K562 (cell line): ENCODE data around the gene ANAPC2. TPM values are rescaled to one million over a fixed set of nuclear protein-coding genes. Genes with fewer than 3 reads are reported as not detected.

ENCODE experiments used
- ATAC-seq: fragments of 200-7000 bp; cut with Tn5 transposase; 3 replicates; pipeline ENCODE4 v1.9.1; 2020; ENCODE audit warnings: moderate library complexity
- BruUV-seq: library from RNA; stranded (reverse); fragments of 400-500 nt; replicated peaks from 2 replicates; lab custom pipeline; 2021; lab: Mats Ljungman, UMichigan
- CTCF ChIA-PET: fragments of 300-600 bp; formaldehyde crosslinking; extraction: SDS; loops from one replicate; lab custom pipeline; 2021; ENCODE audit warnings: low intra/inter-chr PET ratio; lab: Yijun Ruan, JAX
- POLR2A ChIA-PET: fragments of 300-600, 350-650 bp; sonication (Branson Sonifier 250); formaldehyde crosslinking; extraction: SDS; loops from one replicate; lab custom pipeline; 2021; ENCODE audit warnings: antibody characterized with exemption, inconsistent platforms; lab: Yijun Ruan, JAX
- DNase-seq, 4 experiments: peaks; one replicate each; pipeline versions ENCODE4 v3.0.0 to v3.0.0-alpha.2; 2011 to 2018; ENCODE audit warnings: low spot score in 3 of 4, mixed read lengths in 3 of 4; ENCODE audit errors: extremely low read depth in 1 of 4
- FAIRE-seq: peaks from 2 replicates; lab custom pipeline; 2011; peaks lifted over from hg19 to GRCh38; lab: Jason Lieb, UNC
- H2AFZ ChIP-seq: 2 replicates; pipeline ENCODE4 v1.6.0; 2011; ENCODE audit warnings: low read depth, low read length, control low read depth, inconsistent platforms
- H3K27ac ChIP-seq: fragments of 200-600 bp; 3 replicates; pipeline ENCODE4 v1.8.0; 2011; ENCODE audit warnings: low read depth, mild to moderate bottlenecking, control low read depth, inconsistent platforms, low read length, moderate library complexity, mixed read lengths; ENCODE audit errors: extremely low read depth
- H3K27me3 ChIP-seq, 2 experiments: fragments of 300-600 bp in 1 of 2; 2 replicates in 1 of 2; 3 replicates in 1 of 2; pipeline versions ENCODE4 v1.6.0 to v1.8.0; 2011; ENCODE audit warnings: inconsistent platforms in 2 of 2, low read length in 2 of 2, mild to moderate bottlenecking in 1 of 2, mixed read lengths in 1 of 2, moderate library complexity in 1 of 2; ENCODE audit not compliant: control insufficient read depth in 2 of 2, insufficient read depth in 2 of 2
- H3K36me3 ChIP-seq: fragments of 300-600 bp; 3 replicates; pipeline ENCODE4 v1.8.0; 2011; ENCODE audit warnings: mild to moderate bottlenecking, low read length, inconsistent platforms; ENCODE audit not compliant: control insufficient read depth, insufficient read depth
- H3K4me1 ChIP-seq, 2 experiments: fragments of 200-600 bp in 1 of 2; replicated peaks in 1 of 2; 2 replicates in 1 of 2; 3 replicates in 1 of 2; pipeline versions ENCODE4 v1.5.1 to v1.8.0; 2011; ENCODE audit warnings: inconsistent platforms in 2 of 2, low read length in 2 of 2, mild to moderate bottlenecking in 1 of 2, mixed read lengths in 1 of 2, moderate library complexity in 1 of 2; ENCODE audit not compliant: control insufficient read depth in 2 of 2, insufficient read depth in 2 of 2
- H3K4me2 ChIP-seq: 2 replicates; pipeline ENCODE4 v1.6.1; 2011; ENCODE audit warnings: low read length, control low read depth, inconsistent platforms, mixed read lengths; ENCODE audit not compliant: insufficient read depth
- H3K4me3 ChIP-seq: fragments of 200-600 bp; sonication (generic), shearing (Covaris generic); 2 replicates; pipeline ENCODE4 v1.5.1; 2016; ENCODE audit warnings: control low read depth, inconsistent platforms
- H3K79me2 ChIP-seq: fragments of 200-600 bp; 3 replicates; pipeline ENCODE4 v1.8.0; 2011; ENCODE audit warnings: low read length, inconsistent platforms; ENCODE audit not compliant: control insufficient read depth, insufficient read depth
- H3K9ac ChIP-seq, 2 experiments: 2 replicates each; pipeline versions ENCODE4 v1.6.0 to v1.6.1; 2011; ENCODE audit warnings: low read depth in 2 of 2, low read length in 2 of 2, control low read depth in 1 of 2, inconsistent platforms in 1 of 2, mild to moderate bottlenecking in 1 of 2, mixed read lengths in 1 of 2; ENCODE audit not compliant: insufficient read depth in 1 of 2
- H3K9me1 ChIP-seq: one replicate; pipeline ENCODE4 v1.6.0; 2011; ENCODE audit warnings: inconsistent platforms, mild to moderate bottlenecking, low read length, moderate library complexity; ENCODE audit not compliant: control insufficient read depth, insufficient read depth
- H3K9me3 ChIP-seq: replicated peaks from 2 replicates; pipeline ENCODE4 v1.5.1; 2011; ENCODE audit warnings: low read depth, low read length, inconsistent platforms; ENCODE audit not compliant: control insufficient read depth, insufficient read depth
- H4K20me1 ChIP-seq: replicated peaks from 2 replicates; pipeline ENCODE4 v1.6.1; 2011; ENCODE audit warnings: low read length, inconsistent platforms, mixed read lengths; ENCODE audit not compliant: control insufficient read depth, insufficient read depth
- GABPB1 ChIP-seq: sonication (generic); formaldehyde crosslinking; IDR thresholded peaks from 2 replicates; pipeline ENCODE4 v1.8.0; 2022; ENCODE audit warnings: mild to moderate bottlenecking, missing genetic modification reagents
- HDAC2 ChIP-seq: fragments of 450-650 bp; IDR thresholded peaks from 2 replicates; pipeline ENCODE4 v1.6.1; 2016; ENCODE audit warnings: mild to moderate bottlenecking
- ZNF274 ChIP-seq: IDR thresholded peaks from 2 replicates; pipeline ENCODE4 v1.6.1; 2011; ENCODE audit warnings: low read depth, mild to moderate bottlenecking, low read length, moderate library complexity, borderline replicate concordance
- WGBS: fragments of 100-300 bp; shearing (Covaris generic); methylation state at CpG from one replicate; pipeline ENCODE4 v1.1.6; 2016; ENCODE audit warnings: low coverage, mixed read lengths; ENCODE audit not compliant: insufficient coverage; ENCODE audit errors: missing lambda C conversion rate; 5-methylcytosine and 5-hydroxymethylcytosine counted together
- in situ Hi-C: fragments of 300-500 bp; cut with MboI; formaldehyde crosslinking; loops from 4 replicates; pipeline ENCODE4 v1.15.0; 2018; ENCODE audit warnings: inconsistent platforms, mixed read lengths
- intact Hi-C: fragments of 100-400 bp; cut with micrococcal nuclease; formaldehyde crosslinking; loops from 2 replicates; pipeline ENCODE4 v1.14.2; 2022
- polyA plus RNA-seq, 8 experiments: library from polyadenylated mRNA; depleted of rRNA in 4 of 8; stranded (reverse) in 5 of 8; unstranded in 3 of 8; fragments of >200 nt; fragmentation: Nextera tagmentation in 2 of 8; fragmentation: Illumina TruSeq in 1 of 8; extraction: Ambion mirVana in 2 of 8; extraction: Trizol in 1 of 8; gene quantifications; 2 replicates each; pipeline versions ENCODE4 v1.2.1 to v1.2.3, GENCODE V29; 2011 to 2014; ENCODE audit warnings: inconsistent platforms in 1 of 8, missing spikeins in 1 of 8
- total RNA-seq, 7 experiments: library from RNA; depleted of rRNA in 6 of 7; stranded (reverse); fragments of >200 nt in 6 of 7; fragmentation: Illumina TruSeq in 2 of 7; extraction: Trizol in 2 of 7; gene quantifications; 2 replicates each; pipeline versions ENCODE4 v1.2.1 to v1.2.3, GENCODE V29; 2011 to 2021; ENCODE audit warnings: low replicate concordance in 1 of 7
- TF ChIP-seq, protein P1 (sequence below): sonication (generic); formaldehyde crosslinking; IDR thresholded peaks from 2 replicates; pipeline ENCODE4 v1.8.1; 2022; ENCODE audit warnings: missing genetic modification reagents
- TF ChIP-seq, protein P2 (sequence below): fragments of 250-450 bp; sonication (Bioruptor Pico); IDR thresholded peaks from 2 replicates; pipeline ENCODE4 v1.5.0; 2021

Gene ANAPC2
- total and polyA plus RNA-seq, 9 of the 15 experiments (the other 6 are each of a cell fraction or from before 2014, with no cell fraction given): 0.11 to 56.5 (median 17.1) TPM; not detected in 1

DNA sequence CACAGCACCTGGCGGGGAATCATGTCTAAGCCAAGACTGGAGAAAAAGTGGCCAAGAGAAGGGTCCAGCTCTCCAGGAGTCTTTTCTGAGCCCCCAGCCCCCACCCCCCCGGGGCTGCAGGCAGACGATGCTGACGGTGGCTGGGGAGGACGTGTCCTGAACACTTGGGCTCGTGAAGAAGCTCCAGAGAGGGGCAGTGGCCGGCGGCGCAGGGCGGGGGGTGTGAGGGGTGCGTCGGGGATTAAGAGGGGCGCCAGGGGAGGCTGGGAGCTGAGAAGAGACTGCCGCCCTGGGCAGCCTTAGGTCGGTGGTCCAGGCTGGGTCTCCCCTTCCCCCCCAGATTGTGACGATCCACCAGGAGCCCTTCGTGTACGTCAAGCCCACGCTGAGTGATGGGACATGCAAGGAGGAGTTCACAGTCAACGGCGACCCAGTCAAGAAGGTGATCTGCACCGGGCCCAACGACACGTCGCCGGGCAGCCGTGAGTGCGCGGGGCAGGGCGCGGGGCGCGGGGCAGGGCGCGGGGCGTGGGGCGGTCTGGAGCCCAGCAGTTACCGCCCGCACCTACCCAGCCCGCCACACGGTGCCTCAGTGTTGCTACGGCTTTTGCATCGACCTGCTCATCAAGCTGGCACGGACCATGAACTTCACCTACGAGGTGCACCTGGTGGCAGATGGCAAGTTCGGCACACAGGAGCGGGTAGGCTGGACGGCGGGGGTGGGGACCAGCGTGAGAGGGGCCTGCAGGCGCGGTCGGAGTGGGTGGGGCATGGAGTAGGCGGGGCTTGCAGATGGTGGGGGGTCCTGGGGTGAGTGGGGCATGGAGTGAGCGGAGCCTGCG, 27.4 kb downstream of the ANAPC2 start:
- peaks cover 5 to 17% of the 10 kb centered on the region in 2 experiments; a peak in 4 of 5 replicates for H3K27me3 ChIP-seq
- no peak overlapping the region for H3K4me3 ChIP-seq
- intact Hi-C loops (no loop called here), in situ Hi-C loops (no loop called here)
- H3K4me2 ChIP-seq: no peak overlapping the region
- ATAC-seq (no peak), DNase-seq (no peak), FAIRE-seq (no peak)
- no peaks in the 10 kb centered on the region for H3K9me3 ChIP-seq
- no peaks in the 10 kb centered on the region for H3K79me2 ChIP-seq
- H3K9ac ChIP-seq: no peak overlapping the region
- H3K36me3 ChIP-seq: no peaks in the 10 kb centered on the region
- no peak overlapping the region for H2AFZ ChIP-seq
- 0 out of 2 replicates have a peak, but pooled peaks cover 8% of the 10 kb centered on the region for H4K20me1 ChIP-seq
- H3K27ac ChIP-seq: no peak overlapping the region
- ChIA-PET POLR2A (interaction anchor here (0.6 kb wide), 1 partner anchor 28 kb away, joined by 3 read pairs; no protein-coding TSS in a partner anchor), CTCF (no interaction called here)
- no peaks in the 10 kb centered on the region for H3K9me1 ChIP-seq
- BruUV-seq: no TSS peak
- TF ChIP-seq, protein P1, sequence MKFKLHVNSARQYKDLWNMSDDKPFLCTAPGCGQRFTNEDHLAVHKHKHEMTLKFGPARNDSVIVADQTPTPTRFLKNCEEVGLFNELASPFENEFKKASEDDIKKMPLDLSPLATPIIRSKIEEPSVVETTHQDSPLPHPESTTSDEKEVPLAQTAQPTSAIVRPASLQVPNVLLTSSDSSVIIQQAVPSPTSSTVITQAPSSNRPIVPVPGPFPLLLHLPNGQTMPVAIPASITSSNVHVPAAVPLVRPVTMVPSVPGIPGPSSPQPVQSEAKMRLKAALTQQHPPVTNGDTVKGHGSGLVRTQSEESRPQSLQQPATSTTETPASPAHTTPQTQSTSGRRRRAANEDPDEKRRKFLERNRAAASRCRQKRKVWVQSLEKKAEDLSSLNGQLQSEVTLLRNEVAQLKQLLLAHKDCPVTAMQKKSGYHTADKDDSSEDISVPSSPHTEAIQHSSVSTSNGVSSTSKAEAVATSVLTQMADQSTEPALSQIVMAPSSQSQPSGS: no peak
- peaks cover 18 to 95% of the 10 kb centered on the region in 2 experiments; a peak in 4 of 5 replicates for H3K4me1 ChIP-seq
- WGBS: 42% methylated on average over 33 of the region's 56 CpGs

DNA sequence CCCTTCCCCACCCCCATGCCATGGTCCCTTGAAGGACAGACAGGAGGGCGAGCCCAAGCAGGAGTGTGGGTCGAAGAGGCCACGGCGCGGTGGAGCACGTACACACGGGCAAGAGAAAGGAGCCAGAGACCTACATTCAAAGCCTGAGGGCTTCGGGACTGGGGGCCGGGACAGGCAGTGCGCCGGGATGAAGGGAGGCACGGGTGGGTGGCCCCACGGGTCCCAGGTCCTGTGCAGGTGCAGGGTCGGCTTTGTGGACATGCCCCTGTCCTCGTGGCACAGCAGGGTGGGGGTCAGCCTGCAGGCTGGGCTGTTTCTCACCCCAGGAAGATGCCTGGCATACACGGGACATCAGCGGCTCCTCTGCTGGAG, 28.3 kb downstream of the ANAPC2 start:
- 25% methylated on average over 17 of the region's 17 CpGs for WGBS
- intact Hi-C loops (no loop called here), in situ Hi-C loops (no loop called here)
- ATAC-seq (no peak), FAIRE-seq (no peak), DNase-seq (no peak)
- no peaks in the 10 kb centered on the region for H3K36me3 ChIP-seq
- no peaks in the 10 kb centered on the region for H3K79me2 ChIP-seq
- ChIA-PET POLR2A (no interaction called here), CTCF (no interaction called here)
- H3K4me3 ChIP-seq: no peak overlapping the region
- H3K9ac ChIP-seq: peak overlapping the region in 1 of 2 experiments; percentile 60; a peak in 1 of 4 replicates
- no peak overlapping the region for H2AFZ ChIP-seq
- no peaks in the 10 kb centered on the region for H3K9me3 ChIP-seq
- no TSS peak for BruUV-seq
- no peak overlapping the region for H3K4me2 ChIP-seq
- H3K4me1 ChIP-seq: peaks cover 18 to 91% of the 10 kb centered on the region in 2 experiments; a peak in 4 of 5 replicates
- H4K20me1 ChIP-seq: 0 out of 2 replicates have a peak, but pooled peaks cover 8% of the 10 kb centered on the region
- H3K27ac ChIP-seq: no peak overlapping the region
- H3K9me1 ChIP-seq: no peaks in the 10 kb centered on the region
- peaks cover 0 to 8% of the 10 kb centered on the region in 2 experiments; a peak in 2 of 5 replicates for H3K27me3 ChIP-seq
- TF ChIP-seq, protein P2, sequence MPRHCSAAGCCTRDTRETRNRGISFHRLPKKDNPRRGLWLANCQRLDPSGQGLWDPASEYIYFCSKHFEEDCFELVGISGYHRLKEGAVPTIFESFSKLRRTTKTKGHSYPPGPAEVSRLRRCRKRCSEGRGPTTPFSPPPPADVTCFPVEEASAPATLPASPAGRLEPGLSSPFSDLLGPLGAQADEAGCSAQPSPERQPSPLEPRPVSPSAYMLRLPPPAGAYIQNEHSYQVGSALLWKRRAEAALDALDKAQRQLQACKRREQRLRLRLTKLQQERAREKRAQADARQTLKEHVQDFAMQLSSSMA: no peak
- TF ChIP-seq GABPB1 (CRISPR knock-in tag) (no peak), HDAC2 (no peak), ZNF274 (no peak)
